Vagina (tissue), 2 donors: Measurements from ENCODE around the gene EDC3. TPM values are rescaled to one million over a fixed set of nuclear protein-coding genes. Genes with fewer than 3 reads are reported as not detected.

Source experiments
- DNase-seq, 2 donors: peaks; one replicate each; pipeline ENCODE4 v3.0.0-alpha.2; 2017; ENCODE audit errors: extremely low spot score in 2 of 2
- H3K27ac ChIP-seq: fragments of 200-600 bp; sonication (generic); one replicate; pipeline ENCODE4 v1.5.1; 2019
- H3K27me3 ChIP-seq: fragments of 200-600 bp; sonication (generic); one replicate; pipeline ENCODE4 v1.5.1; 2019
- H3K36me3 ChIP-seq, 2 donors: fragments of 200-600 bp; sonication (generic); one replicate each; pipeline ENCODE4 v1.5.1; 2017 to 2019
- H3K4me1 ChIP-seq: fragments of 200-600 bp; sonication (generic); one replicate; pipeline ENCODE4 v1.5.1; 2019
- H3K4me3 ChIP-seq, 2 donors: fragments of 200-600 bp; sonication (generic); 1 replicate in 1 of 2; 2 replicates in 1 of 2; pipeline ENCODE4 v1.5.1; 2016 to 2019
- H3K9me3 ChIP-seq: fragments of 200-600 bp; sonication (generic); one replicate; pipeline ENCODE4 v1.5.1; 2019
- POLR2A ChIP-seq, 2 donors: fragments of 450-650 bp; IDR thresholded peaks; one replicate each; pipeline ENCODE4 v1.6.1; 2017; ENCODE audit warnings: antibody characterized with exemption in 2 of 2, mild to moderate bottlenecking in 2 of 2, moderate library complexity in 2 of 2
- POLR2AphosphoS5 ChIP-seq, 2 donors: sonication (generic); formaldehyde crosslinking; IDR thresholded peaks; one replicate each; pipeline ENCODE4 v1.9.0; 2017; ENCODE audit warnings: antibody characterized with exemption in 2 of 2, mild to moderate bottlenecking in 2 of 2, low read depth in 1 of 2; ENCODE audit not compliant: insufficient read depth in 1 of 2
- intact Hi-C: fragments of 100-400 bp; cut with DNase I; formaldehyde crosslinking; loops from one replicate; pipeline ENCODE4 v1.15.1; 2023
- total RNA-seq: library from RNA; depleted of rRNA; stranded (reverse); fragments of >200 nt; gene quantifications from one replicate; pipeline ENCODE4 v1.2.3, GENCODE V29; 2016
- TF ChIP-seq, protein P1 (sequence below), 3 experiments: fragments of 450-650 bp in 2 of 3; fragments of 200-600 bp in 1 of 3; sonication (generic) in 1 of 3; IDR thresholded peaks; one replicate each; pipeline ENCODE4 v1.5.1; 2017 to 2019; ENCODE audit warnings: antibody characterized with exemption in 3 of 3, mild to moderate bottlenecking in 2 of 3, moderate library complexity in 2 of 3

EDC3 gene
- total RNA-seq, 1 donor from 2014 or later: 23.8 TPM

DNA sequence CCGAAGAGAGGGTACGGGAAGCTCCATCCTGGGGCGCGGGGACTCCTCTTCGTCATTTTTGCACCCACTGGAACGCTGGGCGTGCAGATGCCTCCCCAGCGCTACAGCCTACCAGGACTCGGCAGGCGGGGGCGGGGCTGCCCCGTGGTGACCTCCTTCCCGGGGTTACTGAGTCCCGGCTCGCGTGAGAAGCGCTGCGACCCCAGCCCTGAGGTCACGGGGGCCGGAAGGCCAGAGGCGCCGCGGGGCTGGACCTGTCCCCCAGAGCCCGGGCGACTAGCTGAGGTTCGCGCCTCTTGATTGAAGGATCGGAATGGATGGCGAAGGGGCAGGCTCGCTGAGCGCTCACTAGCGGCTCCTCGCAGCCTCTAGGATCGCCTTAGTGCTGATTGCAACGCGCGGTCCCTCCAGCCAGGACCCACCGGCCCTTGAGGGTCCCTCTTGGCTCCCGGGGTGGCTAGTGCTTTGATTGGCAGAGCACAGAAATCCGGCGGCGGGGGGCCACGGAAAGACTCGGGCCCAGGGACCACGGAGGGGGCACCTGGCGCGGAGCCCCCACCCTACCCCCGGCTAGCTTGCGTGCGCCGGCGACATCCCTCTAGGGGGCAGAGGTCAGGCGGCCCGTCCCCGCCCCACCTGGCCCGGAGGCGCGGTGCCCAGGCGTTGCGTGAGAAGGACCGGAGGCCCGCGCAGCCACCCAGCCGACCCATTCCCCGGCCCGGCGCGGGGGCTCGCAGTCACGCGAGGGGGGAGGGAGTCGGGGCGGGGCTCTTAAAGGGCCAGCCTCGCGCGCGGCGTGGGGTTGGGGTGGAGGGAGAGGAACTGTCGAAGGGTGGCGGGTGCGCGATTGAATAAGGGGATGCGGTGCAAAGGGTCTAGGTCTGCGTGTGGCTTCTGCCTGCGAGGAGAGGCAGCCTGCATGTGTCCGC, 30.3 kb upstream of the EDC3 start:
- Histone ChIP-seq H3K4me1 (peaks cover 18% of the 10 kb centered on the region), H3K4me3 (peak overlapping the region; percentile 51 to 64), H3K27ac (peak overlapping the region; percentile 27), H3K9me3 (no peaks in the 10 kb centered on the region), H3K36me3 (no peaks in the 10 kb centered on the region), H3K27me3 (no peaks in the 10 kb centered on the region)
- intact Hi-C loops: no loop called here
- no peak for DNase-seq
- TF ChIP-seq POLR2A (IDR thresholded peaks at IDR 0.05) (no peak), POLR2AphosphoS5 (IDR thresholded peaks at IDR 0.05; ENCODE audit: insufficient read depth in 1 of 2, low read depth in 1 of 2) (peak in 1 of 2 donors; percentile 10)
- TF ChIP-seq, protein P1, sequence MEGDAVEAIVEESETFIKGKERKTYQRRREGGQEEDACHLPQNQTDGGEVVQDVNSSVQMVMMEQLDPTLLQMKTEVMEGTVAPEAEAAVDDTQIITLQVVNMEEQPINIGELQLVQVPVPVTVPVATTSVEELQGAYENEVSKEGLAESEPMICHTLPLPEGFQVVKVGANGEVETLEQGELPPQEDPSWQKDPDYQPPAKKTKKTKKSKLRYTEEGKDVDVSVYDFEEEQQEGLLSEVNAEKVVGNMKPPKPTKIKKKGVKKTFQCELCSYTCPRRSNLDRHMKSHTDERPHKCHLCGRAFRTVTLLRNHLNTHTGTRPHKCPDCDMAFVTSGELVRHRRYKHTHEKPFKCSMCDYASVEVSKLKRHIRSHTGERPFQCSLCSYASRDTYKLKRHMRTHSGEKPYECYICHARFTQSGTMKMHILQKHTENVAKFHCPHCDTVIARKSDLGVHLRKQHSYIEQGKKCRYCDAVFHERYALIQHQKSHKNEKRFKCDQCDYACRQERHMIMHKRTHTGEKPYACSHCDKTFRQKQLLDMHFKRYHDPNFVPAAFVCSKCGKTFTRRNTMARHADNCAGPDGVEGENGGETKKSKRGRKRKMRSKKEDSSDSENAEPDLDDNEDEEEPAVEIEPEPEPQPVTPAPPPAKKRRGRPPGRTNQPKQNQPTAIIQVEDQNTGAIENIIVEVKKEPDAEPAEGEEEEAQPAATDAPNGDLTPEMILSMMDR (IDR thresholded peaks at IDR 0.05): no peak

DNA sequence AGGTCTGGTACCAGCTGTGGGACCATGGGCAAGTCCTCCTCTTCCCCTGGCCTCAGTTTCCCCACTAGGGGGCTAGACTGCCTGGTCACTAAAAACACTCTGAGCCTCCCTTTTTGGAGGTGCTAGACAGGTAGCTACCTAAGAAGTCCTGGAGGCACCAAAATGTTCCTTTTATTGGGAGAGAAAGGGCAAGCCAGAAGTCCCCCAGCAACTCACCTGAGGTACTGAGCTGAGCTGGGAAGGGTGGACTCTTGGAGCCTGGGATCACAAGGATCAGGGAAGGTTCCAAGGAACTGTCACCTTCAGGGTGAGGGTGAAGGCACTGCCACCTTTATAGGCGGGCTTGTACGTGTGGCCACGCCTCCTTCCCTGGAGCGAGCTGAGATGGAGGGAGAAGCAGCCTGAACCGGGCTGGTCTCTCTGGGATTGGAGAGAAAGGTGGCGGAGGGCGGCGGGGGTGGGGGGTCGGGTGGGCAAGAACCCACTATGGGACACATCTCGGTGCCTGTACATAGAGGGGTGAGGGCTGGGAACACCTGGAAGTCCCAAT, 29.5 kb upstream of the EDC3 start, which contains the start of gene CYP1A1:
Gene CYP1A1 (minus strand): TSS at position 304 of the 550 bp plus-strand sequence. CDS start 2,431 bp downstream, outside the sequence.
- H3K27ac ChIP-seq: peak within 1 kb of the TSS; percentile 27
- H3K36me3 ChIP-seq: no peaks in the 10 kb centered on the region
- no peaks in the 10 kb centered on the region for H3K27me3 ChIP-seq
- H3K4me1 ChIP-seq: peaks cover 18% of the 10 kb centered on the region
- TF ChIP-seq POLR2AphosphoS5 (IDR thresholded peaks at IDR 0.05; ENCODE audit: insufficient read depth in 1 of 2, low read depth in 1 of 2): no peak
- TF ChIP-seq, protein P1 (IDR thresholded peaks at IDR 0.05): no peak
- no peak for TF ChIP-seq POLR2A (IDR thresholded peaks at IDR 0.05)
- no peak for DNase-seq
- intact Hi-C loops: no loop called here
- H3K9me3 ChIP-seq: no peaks in the 10 kb centered on the region
- H3K4me3 ChIP-seq: peak within 1 kb of the TSS; percentile 51 to 64

DNA sequence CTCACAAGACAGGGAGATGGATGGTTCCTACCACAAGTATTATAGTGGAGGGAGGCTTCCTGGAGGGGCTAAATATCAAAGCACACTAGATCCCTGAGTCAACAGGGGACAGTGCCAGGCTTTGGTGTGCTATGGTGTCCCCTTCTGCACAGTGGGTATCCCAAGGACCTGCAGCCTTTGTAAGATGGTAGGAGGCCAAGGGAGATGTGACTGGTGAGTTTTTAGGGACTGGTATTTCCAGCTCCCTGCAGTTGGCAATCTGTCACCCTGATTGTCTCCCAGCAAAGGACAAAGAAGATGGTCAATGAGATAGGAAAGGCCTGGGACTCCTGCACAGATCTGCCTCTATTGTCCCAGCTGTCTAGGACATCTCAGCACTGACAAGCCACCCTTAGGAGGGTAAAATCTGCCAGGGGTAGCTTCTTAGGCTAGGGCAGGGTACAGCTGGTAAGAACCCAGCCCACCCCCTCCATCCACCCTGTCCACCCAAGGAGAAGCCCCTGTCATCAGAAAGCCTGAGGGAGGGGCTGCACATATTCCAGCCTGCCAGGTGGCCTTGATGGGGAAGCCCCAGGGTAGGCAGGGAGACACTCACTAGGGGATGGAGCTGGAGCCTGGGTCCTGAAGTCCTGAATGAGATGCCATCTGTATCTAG, 28.9 kb upstream of the EDC3 start:
- no peak for DNase-seq
- H3K27ac ChIP-seq: no peak overlapping the region
- no peak overlapping the region for H3K4me3 ChIP-seq
- intact Hi-C loops: no loop called here
- H3K27me3 ChIP-seq: no peaks in the 10 kb centered on the region
- no peaks in the 10 kb centered on the region for H3K36me3 ChIP-seq
- H3K9me3 ChIP-seq: no peaks in the 10 kb centered on the region
- H3K4me1 ChIP-seq: peaks cover 18% of the 10 kb centered on the region
- TF ChIP-seq POLR2AphosphoS5 (IDR thresholded peaks at IDR 0.05; ENCODE audit: insufficient read depth in 1 of 2, low read depth in 1 of 2): no peak
- TF ChIP-seq, protein P1 (IDR thresholded peaks at IDR 0.05): no peak
- TF ChIP-seq POLR2A (IDR thresholded peaks at IDR 0.05): no peak

DNA sequence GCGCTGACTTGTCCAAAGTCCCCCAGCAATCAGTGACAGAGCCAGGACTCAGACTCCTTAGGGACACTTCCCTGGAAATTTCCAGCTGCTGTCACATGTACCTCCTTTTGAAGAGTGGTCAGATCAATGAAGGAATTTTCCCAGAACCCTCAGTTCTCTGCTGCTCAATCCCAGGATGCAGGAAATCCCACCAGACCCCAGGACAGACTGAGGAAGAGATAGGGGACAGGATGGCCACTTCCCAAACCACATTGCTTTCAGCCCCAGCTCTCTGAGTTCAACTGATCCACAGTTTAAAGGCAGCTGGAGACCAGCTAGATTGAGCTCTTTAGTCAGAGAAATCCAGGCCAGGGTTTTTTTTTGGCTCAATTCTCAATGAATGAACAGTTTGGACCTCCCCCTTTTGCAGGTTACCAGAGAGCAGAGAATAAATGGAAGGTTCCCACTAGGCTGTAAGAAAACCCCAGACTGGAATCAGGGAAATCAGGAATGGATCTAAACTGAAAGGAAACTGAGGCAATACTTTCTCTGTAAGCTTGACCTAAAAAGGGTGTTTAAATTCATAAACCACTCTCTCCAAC, 28.0 kb upstream of the EDC3 start:
- TF ChIP-seq POLR2A (IDR thresholded peaks at IDR 0.05) (no peak), POLR2AphosphoS5 (IDR thresholded peaks at IDR 0.05; ENCODE audit: insufficient read depth in 1 of 2, low read depth in 1 of 2) (peak in 1 of 2 donors; percentile 66)
- intact Hi-C loops: no loop called here

DNA sequence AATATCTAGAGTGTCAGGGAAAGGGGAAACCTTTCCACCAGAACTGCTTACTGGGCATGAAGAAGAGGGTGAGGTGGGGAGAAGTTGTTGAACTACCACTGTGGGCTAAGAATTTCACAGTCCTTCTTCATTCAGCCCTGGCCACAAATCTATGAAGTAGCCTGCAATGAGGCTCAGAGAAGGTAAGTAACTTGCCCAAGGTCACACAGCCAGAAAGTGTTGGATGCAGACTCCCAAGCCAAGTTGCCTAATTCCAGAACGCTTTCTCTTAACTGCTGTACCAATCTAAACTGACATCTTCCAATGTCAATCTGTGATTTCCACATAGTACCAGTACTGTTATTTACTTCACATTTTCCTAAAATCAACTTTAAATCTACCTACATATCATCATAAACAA, 27.4 kb upstream of the EDC3 start:
- DNase-seq: no peak
- Histone ChIP-seq H3K27ac (no peak overlapping the region), H3K4me1 (peaks cover 18% of the 10 kb centered on the region), H3K27me3 (no peaks in the 10 kb centered on the region), H3K4me3 (no peak overlapping the region), H3K36me3 (no peaks in the 10 kb centered on the region), H3K9me3 (no peaks in the 10 kb centered on the region)
- intact Hi-C loops: no loop called here
- TF ChIP-seq POLR2AphosphoS5 (IDR thresholded peaks at IDR 0.05; ENCODE audit: insufficient read depth in 1 of 2, low read depth in 1 of 2) (no peak), POLR2A (IDR thresholded peaks at IDR 0.05) (no peak)
- TF ChIP-seq, protein P1 (IDR thresholded peaks at IDR 0.05): no peak

More for the DNA sequence above, 28.0 kb upstream of the EDC3 start:
- no peaks in the 10 kb centered on the region for H3K27me3 ChIP-seq
- H3K27ac ChIP-seq: no peak overlapping the region
- H3K4me3 ChIP-seq: no peak overlapping the region
- no peak for DNase-seq
- peaks cover 18% of the 10 kb centered on the region for H3K4me1 ChIP-seq
- no peaks in the 10 kb centered on the region for H3K36me3 ChIP-seq
- H3K9me3 ChIP-seq: no peaks in the 10 kb centered on the region
